ENCODE measurements around the gene LRFN3. TPM values are rescaled to one million over a fixed set of nuclear protein-coding genes. Genes with fewer than 3 reads are reported as not detected.
"Not testable (repeated sequence)": the region's sequence is repeated elsewhere in the genome, so short reads cannot be mapped to it uniquely, and the experiment has no call there.

Gene LRFN3
- total and polyA plus RNA-seq, 2 donors (not counting 1 experiment from before 2014, with no cell fraction given): 2.2 to 2.6 TPM

DNA sequence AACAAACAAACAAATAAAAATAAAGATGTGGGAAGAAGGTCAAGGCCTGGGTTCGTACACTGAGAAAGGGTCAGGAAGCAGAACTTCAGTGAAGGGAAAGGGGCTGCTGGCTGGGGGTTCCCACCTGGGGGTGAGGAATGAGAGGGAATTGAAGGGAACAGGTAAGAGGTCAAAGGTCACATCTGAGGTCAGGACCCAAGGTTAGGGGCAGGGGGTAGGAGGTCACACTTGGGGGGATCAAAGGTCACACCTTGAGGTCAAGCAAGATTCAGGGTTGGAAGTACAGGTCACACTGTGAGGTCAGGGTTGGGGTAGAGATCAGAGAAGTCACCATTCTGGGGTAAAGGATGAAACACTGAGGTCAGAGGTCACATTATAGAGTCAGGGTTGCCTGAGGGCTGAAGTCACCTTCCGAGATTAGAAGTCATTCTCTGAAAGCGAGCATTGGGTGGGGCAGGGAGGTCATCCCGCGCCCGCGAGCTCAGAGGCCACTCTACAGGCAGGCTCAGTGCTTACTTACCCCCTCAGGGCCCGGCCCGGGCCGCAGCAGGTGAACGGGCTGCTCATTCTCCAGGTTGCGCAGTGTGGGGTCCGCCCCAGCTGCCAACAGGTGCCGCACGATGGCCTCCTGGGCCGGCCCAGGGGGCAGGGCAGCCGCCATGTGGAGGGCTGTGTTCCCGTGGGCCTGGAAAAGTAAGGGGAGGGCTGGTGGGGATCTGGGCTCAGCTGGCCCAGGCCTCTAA lies 46.6 kb upstream of the LRFN3 start:
- no peak overlapping the region for H2AFZ ChIP-seq (ENCODE audit: low read length)
- no peaks in the 10 kb centered on the region for H3K4me1 ChIP-seq (ENCODE audit: control insufficient read depth, extremely low read depth, insufficient read depth, low read length)
- no peaks in the 10 kb centered on the region for H4K20me1 ChIP-seq (ENCODE audit: control insufficient read depth, extremely low read depth, insufficient read depth, low read length)

DNA sequence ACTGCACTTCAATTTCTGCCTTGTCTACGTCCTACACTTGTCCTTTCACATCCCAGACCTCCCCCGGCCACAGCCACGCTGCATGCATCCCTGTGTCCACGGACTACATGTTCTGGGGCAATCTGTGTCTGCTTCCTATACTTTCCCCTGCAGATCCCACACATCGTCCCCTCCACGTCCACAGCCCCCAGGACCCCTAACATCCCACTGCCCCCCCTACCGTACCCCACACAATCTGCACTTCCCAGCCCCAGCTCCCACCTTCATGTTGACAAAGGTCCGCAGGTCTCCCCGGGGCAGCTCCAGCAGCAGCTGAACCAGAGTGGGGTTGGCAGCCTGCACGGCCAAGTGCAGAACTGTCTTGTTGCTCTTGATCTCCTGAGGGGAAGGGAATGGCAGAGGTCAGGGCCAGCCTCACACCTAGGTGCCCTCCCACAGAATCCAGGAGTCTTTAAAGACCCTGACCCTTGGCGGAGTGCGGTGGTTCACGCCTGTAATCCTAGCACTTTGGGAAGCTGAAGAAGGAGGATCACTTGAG lies 46.0 kb upstream of the LRFN3 start:
- Histone ChIP-seq H3K4me2 (ENCODE audit: extremely low read depth, insufficient read depth, low read length) (no peak overlapping the region), H3K4me3 (replicated peaks in 1 of 4; ENCODE audit: control extremely low read depth in 1 of 4, insufficient read depth in 1 of 4, low read depth in 3 of 4, low read length in 4 of 4) (no peak overlapping the region), H3K4me1 (ENCODE audit: control insufficient read depth, extremely low read depth, insufficient read depth, low read length) (no peaks in the 10 kb centered on the region), H3K9ac (ENCODE audit: insufficient read depth, low read length) (no peak overlapping the region), H3K27ac (ENCODE audit: insufficient read depth, low read length) (no peak overlapping the region), H4K20me1 (ENCODE audit: control insufficient read depth, extremely low read depth, insufficient read depth, low read length) (no peaks in the 10 kb centered on the region), H3K36me3 (ENCODE audit: control insufficient read depth, insufficient read depth, low read length) (peaks cover 11% of the 10 kb centered on the region), H3K9me3 (ENCODE audit: control insufficient read depth, insufficient read depth, low read depth, low read length) (no peaks in the 10 kb centered on the region), H3K27me3 (ENCODE audit: control insufficient read depth, insufficient read depth, low read length) (no peaks in the 10 kb centered on the region), H3K79me2 (ENCODE audit: control insufficient read depth, insufficient read depth, low read length) (no peaks in the 10 kb centered on the region), H2AFZ (ENCODE audit: low read length) (no peak overlapping the region)
- no peak for TF ChIP-seq EZH2 (IDR thresholded peaks at IDR 0.05; ENCODE audit: low read length, missing control alignments)
- TF ChIP-seq, protein P1, sequence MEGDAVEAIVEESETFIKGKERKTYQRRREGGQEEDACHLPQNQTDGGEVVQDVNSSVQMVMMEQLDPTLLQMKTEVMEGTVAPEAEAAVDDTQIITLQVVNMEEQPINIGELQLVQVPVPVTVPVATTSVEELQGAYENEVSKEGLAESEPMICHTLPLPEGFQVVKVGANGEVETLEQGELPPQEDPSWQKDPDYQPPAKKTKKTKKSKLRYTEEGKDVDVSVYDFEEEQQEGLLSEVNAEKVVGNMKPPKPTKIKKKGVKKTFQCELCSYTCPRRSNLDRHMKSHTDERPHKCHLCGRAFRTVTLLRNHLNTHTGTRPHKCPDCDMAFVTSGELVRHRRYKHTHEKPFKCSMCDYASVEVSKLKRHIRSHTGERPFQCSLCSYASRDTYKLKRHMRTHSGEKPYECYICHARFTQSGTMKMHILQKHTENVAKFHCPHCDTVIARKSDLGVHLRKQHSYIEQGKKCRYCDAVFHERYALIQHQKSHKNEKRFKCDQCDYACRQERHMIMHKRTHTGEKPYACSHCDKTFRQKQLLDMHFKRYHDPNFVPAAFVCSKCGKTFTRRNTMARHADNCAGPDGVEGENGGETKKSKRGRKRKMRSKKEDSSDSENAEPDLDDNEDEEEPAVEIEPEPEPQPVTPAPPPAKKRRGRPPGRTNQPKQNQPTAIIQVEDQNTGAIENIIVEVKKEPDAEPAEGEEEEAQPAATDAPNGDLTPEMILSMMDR (conservative IDR thresholded peaks at IDR 0.05 in 1 of 2, IDR thresholded peaks at IDR 0.05 in 1 of 2; ENCODE audit: low read depth in 1 of 2, low read length in 2 of 2): no peak
- DNase-seq (ENCODE audit: low read depth in 2 of 2): no peak

More for the DNA sequence above, 46.6 kb upstream of the LRFN3 start:
- Histone ChIP-seq H3K4me2 (ENCODE audit: extremely low read depth, insufficient read depth, low read length) (no peak overlapping the region), H3K36me3 (ENCODE audit: control insufficient read depth, insufficient read depth, low read length) (peaks cover 11% of the 10 kb centered on the region), H3K79me2 (ENCODE audit: control insufficient read depth, insufficient read depth, low read length) (no peaks in the 10 kb centered on the region), H3K27ac (ENCODE audit: insufficient read depth, low read length) (no peak overlapping the region), H3K9ac (ENCODE audit: insufficient read depth, low read length) (no peak overlapping the region), H3K27me3 (ENCODE audit: control insufficient read depth, insufficient read depth, low read length) (no peaks in the 10 kb centered on the region), H3K4me3 (replicated peaks in 1 of 4; ENCODE audit: control extremely low read depth in 1 of 4, insufficient read depth in 1 of 4, low read depth in 3 of 4, low read length in 4 of 4) (no peak overlapping the region), H3K9me3 (ENCODE audit: control insufficient read depth, insufficient read depth, low read depth, low read length) (no peaks in the 10 kb centered on the region)
- DNase-seq (ENCODE audit: low read depth in 2 of 2): no peak
- TF ChIP-seq EZH2 (IDR thresholded peaks at IDR 0.05; ENCODE audit: low read length, missing control alignments): no peak
- TF ChIP-seq, protein P1 (conservative IDR thresholded peaks at IDR 0.05 in 1 of 2, IDR thresholded peaks at IDR 0.05 in 1 of 2; ENCODE audit: low read depth in 1 of 2, low read length in 2 of 2): no peak

DNA sequence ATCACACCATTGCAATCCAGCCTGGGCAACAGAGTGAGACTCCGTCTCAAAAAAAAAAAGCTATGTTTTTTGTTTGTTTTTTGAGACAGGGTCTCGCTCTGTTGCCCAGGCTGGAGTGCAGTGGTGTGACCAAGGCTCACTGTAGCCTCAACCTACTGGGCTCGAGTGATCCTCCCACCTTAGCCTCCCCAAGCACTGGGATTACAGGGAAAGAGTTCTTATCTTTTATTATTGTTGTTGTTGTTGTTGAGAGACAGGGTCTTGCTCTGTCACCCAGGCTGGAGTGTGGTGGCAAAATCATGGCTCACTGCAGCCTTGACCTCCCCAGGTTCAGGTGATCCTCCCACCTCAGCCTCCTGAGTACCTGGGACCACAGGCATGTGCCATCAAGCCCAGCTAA lies 44.4 kb upstream of the LRFN3 start:
- H3K9me3 ChIP-seq (ENCODE audit: control insufficient read depth, insufficient read depth, low read depth, low read length); H3K4me3 ChIP-seq (replicated peaks in 1 of 4; ENCODE audit: control extremely low read depth in 1 of 4, insufficient read depth in 1 of 4, low read depth in 3 of 4, low read length in 4 of 4); H4K20me1 ChIP-seq (ENCODE audit: control insufficient read depth, extremely low read depth, insufficient read depth, low read length); H2AFZ ChIP-seq (ENCODE audit: low read length); H3K4me2 ChIP-seq (ENCODE audit: extremely low read depth, insufficient read depth, low read length); H3K4me1 ChIP-seq (ENCODE audit: control insufficient read depth, extremely low read depth, insufficient read depth, low read length); DNase-seq (ENCODE audit: low read depth in 2 of 2); H3K27me3 ChIP-seq (ENCODE audit: control insufficient read depth, insufficient read depth, low read length); H3K79me2 ChIP-seq (ENCODE audit: control insufficient read depth, insufficient read depth, low read length); H3K27ac ChIP-seq (ENCODE audit: insufficient read depth, low read length); H3K9ac ChIP-seq (ENCODE audit: insufficient read depth, low read length): not testable (repeated sequence)
- H3K36me3 ChIP-seq (ENCODE audit: control insufficient read depth, insufficient read depth, low read length): peaks cover 18% of the 10 kb centered on the region

All from fibroblast of lung (primary cell).